HepG2 (cell line): ENCODE measurements around the gene RAB17. TPM values are rescaled to one million over a fixed set of nuclear protein-coding genes. Genes with fewer than 3 reads are reported as not detected.

Experiments
- CAMTA2 ChIP-seq: sonication (generic); formaldehyde crosslinking; IDR thresholded peaks from 2 replicates; pipeline ENCODE4 v1.4.0; 2020; ENCODE audit warnings: mild to moderate bottlenecking, missing genetic modification reagents, borderline replicate concordance
- HDAC1 ChIP-seq: sonication (generic); formaldehyde crosslinking; IDR thresholded peaks from 2 replicates; pipeline ENCODE4 v1.5.1; 2020; ENCODE audit warnings: mild to moderate bottlenecking, missing genetic modification reagents
- HNF1B ChIP-seq: sonication (generic); formaldehyde crosslinking; IDR thresholded peaks from 2 replicates; pipeline ENCODE4 v1.5.1; 2020; ENCODE audit warnings: mild to moderate bottlenecking, moderate library complexity, missing genetic modification reagents
- IKZF5 ChIP-seq: IDR thresholded peaks from 2 replicates; pipeline ENCODE4 v1.6.1; 2018; ENCODE audit warnings: missing genetic modification reagents, mild to moderate bottlenecking, missing compliant biosample characterization
- MAFG ChIP-seq: sonication (generic); formaldehyde crosslinking; IDR thresholded peaks from 2 replicates; pipeline ENCODE4 v1.5.1; 2020; ENCODE audit warnings: mild to moderate bottlenecking, missing genetic modification reagents
- MAX ChIP-seq: IDR thresholded peaks from 2 replicates; pipeline ENCODE4 v1.6.1; 2012; ENCODE audit warnings: inconsistent platforms
- MAZ ChIP-seq, 2 experiments: sonication (generic) in 1 of 2; formaldehyde crosslinking in 1 of 2; IDR thresholded peaks; 2 replicates each; pipeline versions ENCODE4 v1.5.0 to v1.6.1; 2012 to 2020; ENCODE audit warnings: low read depth in 2 of 2, mild to moderate bottlenecking in 2 of 2, borderline replicate concordance in 1 of 2, improper control_type of control experiment in 1 of 2, low read length in 1 of 2, missing genetic modification reagents in 1 of 2, moderate library complexity in 1 of 2
- MBD4 ChIP-seq: IDR thresholded peaks from 2 replicates; pipeline ENCODE4 v1.6.1; 2012; ENCODE audit warnings: low read length, inconsistent platforms, borderline replicate concordance
- MEF2D ChIP-seq: sonication (generic); formaldehyde crosslinking; IDR thresholded peaks from 2 replicates; pipeline ENCODE4 v1.5.1; 2020; ENCODE audit warnings: mild to moderate bottlenecking, missing genetic modification reagents
- MTA1 ChIP-seq: sonication (generic); formaldehyde crosslinking; IDR thresholded peaks from 2 replicates; pipeline ENCODE4 v1.4.0; 2020; ENCODE audit warnings: missing genetic modification reagents, mild to moderate bottlenecking, borderline replicate concordance
- NONO ChIP-seq, 2 experiments: fragments of 450-650 bp in 1 of 2; sonication (generic) in 1 of 2; formaldehyde crosslinking in 1 of 2; IDR thresholded peaks in 1 of 2; conservative IDR thresholded peaks in 1 of 2; 2 replicates each; pipeline versions ENCODE4 v1.6.1 to v1.8.0; 2017 to 2022; ENCODE audit warnings: mild to moderate bottlenecking in 1 of 2, missing genetic modification reagents in 1 of 2, moderate library complexity in 1 of 2
- RARA ChIP-seq: IDR thresholded peaks from 2 replicates; pipeline ENCODE4 v1.6.1; 2016; ENCODE audit warnings: missing genetic modification reagents, missing compliant biosample characterization
- TFAP4 ChIP-seq: sonication (generic); IDR thresholded peaks from 2 replicates; pipeline ENCODE4 v1.6.1; 2016; ENCODE audit warnings: low read depth, borderline replicate concordance
- THAP9 ChIP-seq: sonication (generic); formaldehyde crosslinking; IDR thresholded peaks from 2 replicates; pipeline ENCODE4; 2020; ENCODE audit warnings: missing genetic modification reagents, mild to moderate bottlenecking, borderline replicate concordance
- ZNF207 ChIP-seq: fragments of 450-650 bp; IDR thresholded peaks from 2 replicates; pipeline ENCODE4 v1.6.1; 2016; ENCODE audit warnings: antibody characterized with exemption, borderline replicate concordance
- ZNF350 ChIP-seq: sonication (generic); formaldehyde crosslinking; IDR thresholded peaks from 2 replicates; pipeline ENCODE4 v1.4.0; 2020; ENCODE audit warnings: mild to moderate bottlenecking, low read depth, missing genetic modification reagents, borderline replicate concordance
- ZNF382 ChIP-seq: sonication (generic); formaldehyde crosslinking; IDR thresholded peaks from 2 replicates; pipeline ENCODE4 v1.5.0; 2020; ENCODE audit warnings: missing genetic modification reagents, mild to moderate bottlenecking, borderline replicate concordance
- ZNF430 ChIP-seq: sonication (generic); formaldehyde crosslinking; IDR thresholded peaks from 2 replicates; pipeline ENCODE4 v1.9.0; 2021; ENCODE audit warnings: mild to moderate bottlenecking, missing genetic modification reagents
- ZNF552 ChIP-seq: sonication (generic); formaldehyde crosslinking; IDR thresholded peaks from 2 replicates; pipeline ENCODE4 v1.9.0; 2022; ENCODE audit warnings: missing genetic modification reagents, mild to moderate bottlenecking, borderline replicate concordance
- ZNF607 ChIP-seq: sonication (generic); formaldehyde crosslinking; IDR thresholded peaks from 2 replicates; pipeline ENCODE4 v1.5.1; 2020; ENCODE audit warnings: missing genetic modification reagents, mild to moderate bottlenecking, borderline replicate concordance
- polyA plus RNA-seq, 8 experiments: library from polyadenylated mRNA; depleted of rRNA in 3 of 8; stranded (reverse) in 7 of 8; unstranded in 1 of 8; fragments of >200 nt; fragmentation: Illumina TruSeq in 4 of 8; extraction: Trizol in 4 of 8; gene quantifications; 2 replicates each; pipeline versions ENCODE4 v1.2.1 to v1.2.3, GENCODE V29; 2011 to 2016; ENCODE audit warnings: low read depth in 4 of 8, missing spikeins in 1 of 8, mixed read lengths in 1 of 8; ENCODE audit not compliant: insufficient read depth in 1 of 8
- total RNA-seq, 5 experiments: library from RNA; depleted of rRNA; stranded (reverse); fragments of >200 nt; fragmentation: Illumina TruSeq; extraction: Trizol; gene quantifications; 2 replicates each; pipeline ENCODE4 v1.2.3, GENCODE V29; 2016; ENCODE audit warnings: low read depth in 1 of 5

RAB17 gene
- total and polyA plus RNA-seq, 2 of the 13 experiments (the other 11 are each of a cell fraction or from before 2014, with no cell fraction given) = 68.0 to 124 TPM

GRCh38 chr2:237549643-237550415 lies 40.7 kb downstream of the RAB17 start (continued):
- TF ChIP-seq MAZ (IDR thresholded peaks at IDR 0.05; ENCODE audit: borderline replicate concordance, low read depth, low read length) (0 out of 2 replicates have a peak, but pooled peaks have one; percentile 32), MAZ (CRISPR knock-in tag; IDR thresholded peaks at IDR 0.05; ENCODE audit: low read depth) (no peak), CAMTA2 (CRISPR knock-in tag) (no peak), THAP9 (peak; percentile 15; the same call in 1 of the 2 replicates), ZNF430 (CRISPR knock-in tag) (0 out of 2 replicates have a peak, but pooled peaks have one; percentile 30), HNF1B (CRISPR knock-in tag) (0 out of 2 replicates have a peak, but pooled peaks have one; percentile 39), HDAC1 (CRISPR knock-in tag) (peak; percentile 41), ZNF207 (no peak), RARA (CRISPR knock-in tag) (peak; percentile 20; the same call in 1 of the 2 replicates), TFAP4 (peak; percentile 47; the same call in 1 of the 2 replicates), MEF2D (CRISPR knock-in tag) (peak; percentile 46; the same call in 1 of the 2 replicates), ZNF382 (CRISPR knock-in tag) (no peak), ZNF552 (CRISPR knock-in tag) (0 out of 2 replicates have a peak, but pooled peaks have one; percentile 43), NONO (IDR thresholded peaks at IDR 0.05) (no peak), NONO (CRISPR knock-in tag; conservative IDR thresholded peaks at IDR 0.05) (0 out of 2 replicates have a peak, but pooled peaks have one; percentile 40), MTA1 (CRISPR knock-in tag) (0 out of 2 replicates have a peak, but pooled peaks have one; percentile 46), ZNF607 (0 out of 2 replicates have a peak, but pooled peaks have one; percentile 47), MBD4 (no peak), MAFG (CRISPR knock-in tag) (peak; percentile 41; the same call in 1 of the 2 replicates), ZNF350 (peak; percentile 26; the same call in 1 of the 2 replicates), MAX (peak; percentile 72), IKZF5 (peak; percentile 26; the same call in 1 of the 2 replicates)
